RPMI7951 (cell line): ENCODE data around the gene CRISP2. TPM values are rescaled to one million over a fixed set of nuclear protein-coding genes. Genes with fewer than 3 reads are reported as not detected.

Experiments used
- DNase-seq: peaks from one replicate; pipeline ENCODE4 v3.0.0-alpha.2; 2012; ENCODE audit warnings: low read depth
- total RNA-seq: library from RNA; depleted of rRNA; stranded (reverse); fragments of >200 nt; shearing (Covaris generic); gene quantifications from 2 replicates; pipeline ENCODE4 v1.2.3, GENCODE V29; 2014; rRNA removed

CRISP2 gene
- total RNA-seq, 1 experiment from 2014 or later: not detected

- DNase-seq: no peak
Observed at GRCh38 chr6:49662231-49662891, 51.0 kb downstream of the CRISP2 start.

GRCh38 chr6:49653942-49654341 lies 59.4 kb downstream of the CRISP2 start:
- no peak for DNase-seq

- no peak for DNase-seq
Observed at GRCh38 chr6:49653438-49653837, 59.9 kb downstream of the CRISP2 start.

- no peak for DNase-seq
Observed at GRCh38 chr6:49651239-49651638, 62.1 kb downstream of the CRISP2 start.

GRCh38 chr6:49649988-49650387 lies 63.4 kb downstream of the CRISP2 start:
- DNase-seq: no peak

- DNase-seq: no peak
Observed at GRCh38 chr6:49648036-49648435, 65.3 kb downstream of the CRISP2 start.

GRCh38 chr6:49647476-49647875 lies 65.9 kb downstream of the CRISP2 start:
- DNase-seq: no peak

- DNase-seq: no peak
Observed at GRCh38 chr6:49646942-49647341, 66.4 kb downstream of the CRISP2 start.

GRCh38 chr6:49646130-49646824 lies 67.1 kb downstream of the CRISP2 start:
- no peak for DNase-seq

GRCh38 chr6:49645139-49645538 lies 68.2 kb downstream of the CRISP2 start:
- DNase-seq: no peak

Other genes starting within 250 kb of the CRISP2 start
- gene GLYATL3, start 213.6 kb downstream of the CRISP2 start, total RNA-seq: not detected in 2 replicates
- 0.20 and 0.60 TPM in 2 replicates for gene C6orf141, start 162.9 kb downstream of the CRISP2 start, total RNA-seq
- gene RHAG, start 76.7 kb downstream of the CRISP2 start, total RNA-seq: not detected in 2 replicates
- not detected in 2 replicates for gene CRISP3, start 30.8 kb upstream of the CRISP2 start, total RNA-seq
- gene PGK2, start 73.7 kb upstream of the CRISP2 start, total RNA-seq: not detected in 2 replicates
- gene CRISP1, start 153.0 kb upstream of the CRISP2 start, total RNA-seq: not detected in 2 replicates